Fibroblast of lung (primary cell): Measurements from ENCODE around the gene PECR. TPM values are rescaled to one million over a fixed set of nuclear protein-coding genes. Genes with fewer than 3 reads are reported as not detected.

Experiments
- DNase-seq, 2 donors: peaks; one replicate each; pipeline versions ENCODE4 v3.0.0 to v3.0.0-alpha.2; 2010; ENCODE audit warnings: low read depth in 2 of 2
- H2AFZ ChIP-seq: 2 replicates; pipeline ENCODE4 v1.5.1; 2012; ENCODE audit warnings: low read length, control low read depth, inconsistent platforms
- H3K27ac ChIP-seq: 2 replicates; pipeline ENCODE4 v1.5.1; 2011; ENCODE audit warnings: low read length, control low read depth; ENCODE audit not compliant: insufficient read depth
- H3K27me3 ChIP-seq: 2 replicates; pipeline ENCODE4 v1.5.1; 2011; ENCODE audit warnings: mild to moderate bottlenecking, low read length; ENCODE audit not compliant: control insufficient read depth, insufficient read depth
- H3K36me3 ChIP-seq: 2 replicates; pipeline ENCODE4 v1.5.1; 2011; ENCODE audit warnings: low read length; ENCODE audit not compliant: control insufficient read depth, insufficient read depth
- H3K4me1 ChIP-seq: 2 replicates; pipeline ENCODE4 v1.5.1; 2011; ENCODE audit warnings: low read length; ENCODE audit not compliant: control insufficient read depth, insufficient read depth; ENCODE audit errors: extremely low read depth
- H3K4me2 ChIP-seq: 2 replicates; pipeline ENCODE4 v1.5.1; 2011; ENCODE audit warnings: low read length, control low read depth; ENCODE audit not compliant: insufficient read depth; ENCODE audit errors: extremely low read depth
- H3K4me3 ChIP-seq, 4 experiments: fragments of 200-600 bp in 1 of 4; sonication (generic) in 1 of 4; replicated peaks in 1 of 4; 2 replicates each; pipeline ENCODE4 v1.5.1; 2011 to 2016; ENCODE audit warnings: low read length in 4 of 4, low read depth in 3 of 4, mild to moderate bottlenecking in 3 of 4, control low read depth in 2 of 4, inconsistent platforms in 1 of 4, mixed read lengths in 1 of 4; ENCODE audit not compliant: insufficient read depth in 1 of 4; ENCODE audit errors: control extremely low read depth in 1 of 4
- H3K79me2 ChIP-seq: 2 replicates; pipeline ENCODE4 v1.5.1; 2012; ENCODE audit warnings: mild to moderate bottlenecking, low read length, inconsistent platforms; ENCODE audit not compliant: control insufficient read depth, insufficient read depth
- H3K9ac ChIP-seq: 2 replicates; pipeline ENCODE4 v1.5.1; 2011; ENCODE audit warnings: mild to moderate bottlenecking, low read length, control low read depth; ENCODE audit not compliant: insufficient read depth
- H3K9me3 ChIP-seq: 2 replicates; pipeline ENCODE4 v1.5.1; 2012; ENCODE audit warnings: low read depth, low read length; ENCODE audit not compliant: control insufficient read depth, insufficient read depth
- H4K20me1 ChIP-seq: 2 replicates; pipeline ENCODE4 v1.5.1; 2011; ENCODE audit warnings: low read length; ENCODE audit not compliant: control insufficient read depth, insufficient read depth; ENCODE audit errors: extremely low read depth
- EZH2 ChIP-seq: IDR thresholded peaks from 2 replicates; pipeline ENCODE4 v1.5.1; 2012; ENCODE audit warnings: low read length, control low read depth, mild to moderate bottlenecking; ENCODE audit errors: missing control alignments
- polyA minus RNA-seq: library from RNA; depleted of rRNA, polyadenylated mRNA; stranded (reverse); fragments of >200 nt; gene quantifications from 2 replicates; pipeline ENCODE4 v1.2.3, GENCODE V29; 2011; ENCODE audit warnings: low replicate concordance
- polyA plus RNA-seq, 2 donors: library from polyadenylated mRNA; depleted of rRNA in 1 of 2; stranded (reverse) in 1 of 2; unstranded in 1 of 2; fragments of >200 nt; gene quantifications; 2 replicates each; pipeline ENCODE4 v1.2.1, GENCODE V29; 2011 to 2012; ENCODE audit warnings: missing spikeins in 1 of 2
- total RNA-seq: library from RNA; depleted of rRNA; stranded (reverse); fragments of >200 nt; gene quantifications from 2 replicates; pipeline ENCODE4 v1.2.1, GENCODE V29; 2014
- TF ChIP-seq, protein P1 (sequence below), 2 donors: IDR thresholded peaks in 1 of 2; conservative IDR thresholded peaks in 1 of 2; 1 replicate in 1 of 2; 2 replicates in 1 of 2; pipeline ENCODE4 v1.5.1; 2011 to 2012; ENCODE audit warnings: low read length in 2 of 2, control low read depth in 1 of 2, inconsistent platforms in 1 of 2, low read depth in 1 of 2, mild to moderate bottlenecking in 1 of 2

PECR gene
- total RNA-seq (19.3 and 22.6 TPM in 2 replicates), polyA plus RNA-seq (11.7 and 15.4 TPM in 2 replicates), polyA minus RNA-seq (2.6 and 6.8 TPM in 2 replicates)
- 7.1 and 10.2 TPM in 2 replicates for polyA plus RNA-seq (2012)

DNA sequence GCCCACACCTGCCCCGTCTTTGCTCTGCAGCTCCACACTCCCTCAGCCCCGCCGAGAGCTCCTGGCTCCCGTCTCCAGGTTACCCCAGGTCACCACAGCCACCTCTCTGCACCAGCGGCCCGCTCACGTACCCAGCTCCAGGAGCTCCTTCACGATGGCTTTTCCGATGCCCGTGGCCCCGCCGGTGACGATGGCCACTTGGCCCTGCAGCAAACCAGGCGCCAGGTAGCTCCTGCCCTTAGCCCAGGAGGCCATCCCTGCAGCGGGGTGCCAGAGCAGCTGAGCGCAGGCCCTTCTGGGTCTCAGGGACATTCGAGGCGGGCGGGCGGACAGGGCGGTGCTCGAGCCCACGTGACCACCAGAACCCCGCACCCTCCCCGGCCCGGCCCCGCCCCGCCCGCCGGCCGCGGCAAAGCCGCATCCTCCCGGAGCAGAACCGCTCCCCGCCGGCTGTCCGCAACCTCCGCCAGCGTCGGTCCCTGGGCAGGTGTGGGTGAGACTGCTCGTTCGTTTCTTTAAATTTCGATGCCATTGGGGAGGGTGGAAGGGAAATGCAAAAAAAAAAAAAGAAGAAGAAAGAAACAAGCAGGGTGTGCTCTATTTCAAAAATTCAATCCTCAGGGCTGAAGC lies at the start of gene PECR, which contains the start of gene TMEM169:
Gene PECR, minus strand, starts transcription at position 323 of the 630 bp plus-strand sequence. Its CDS starts 68 bp downstream, at position 255.
Gene TMEM169, plus strand, starts transcription at position 433 of the 630 bp plus-strand sequence. CDS start 14,045 bp downstream, outside the sequence.
- H2AFZ ChIP-seq, result peak within 1 kb of the TSS; percentile 97

DNA sequence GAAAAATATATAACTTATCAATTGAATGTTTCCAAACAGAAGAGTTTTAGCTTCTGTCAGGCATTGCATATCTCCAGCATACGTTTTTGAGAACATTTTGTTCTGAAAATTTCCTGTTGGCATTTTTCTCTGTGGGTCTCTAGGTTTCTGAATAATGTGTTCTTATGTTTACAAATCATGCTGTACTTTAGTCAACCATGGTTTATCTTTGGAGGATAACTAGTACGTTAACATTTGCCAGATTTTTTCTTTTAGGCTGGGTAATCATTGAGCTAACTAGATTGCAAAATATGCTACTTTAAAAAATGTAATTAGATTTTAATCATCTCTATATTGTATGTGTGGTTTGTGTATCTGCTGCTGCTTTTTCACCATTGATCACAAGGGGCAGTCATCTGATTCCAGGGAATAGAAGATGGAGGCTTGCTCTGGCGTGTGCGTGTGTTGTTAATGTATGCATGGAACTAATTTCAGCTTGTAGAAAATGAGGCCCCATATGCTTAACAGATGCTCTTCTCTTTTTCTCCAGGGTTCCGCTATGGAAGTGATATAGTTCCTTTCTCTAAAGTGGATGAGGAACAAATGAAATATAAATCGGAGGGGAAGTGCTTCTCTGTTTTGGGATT lies 48.9 kb upstream of the PECR start:
- Histone ChIP-seq H4K20me1 (no peaks in the 10 kb centered on the region), H3K27ac (no peak overlapping the region), H3K4me3 (no peak overlapping the region), H2AFZ (no peak overlapping the region), H3K27me3 (no peaks in the 10 kb centered on the region), H3K9ac (no peak overlapping the region), H3K4me1 (no peaks in the 10 kb centered on the region), H3K9me3 (no peaks in the 10 kb centered on the region), H3K79me2 (peaks cover 14% of the 10 kb centered on the region), H3K36me3 (peaks cover 21% of the 10 kb centered on the region), H3K4me2 (no peak overlapping the region)
- DNase-seq, result peak in 1 of 2 donors; percentile 79
- TF ChIP-seq, protein P1, sequence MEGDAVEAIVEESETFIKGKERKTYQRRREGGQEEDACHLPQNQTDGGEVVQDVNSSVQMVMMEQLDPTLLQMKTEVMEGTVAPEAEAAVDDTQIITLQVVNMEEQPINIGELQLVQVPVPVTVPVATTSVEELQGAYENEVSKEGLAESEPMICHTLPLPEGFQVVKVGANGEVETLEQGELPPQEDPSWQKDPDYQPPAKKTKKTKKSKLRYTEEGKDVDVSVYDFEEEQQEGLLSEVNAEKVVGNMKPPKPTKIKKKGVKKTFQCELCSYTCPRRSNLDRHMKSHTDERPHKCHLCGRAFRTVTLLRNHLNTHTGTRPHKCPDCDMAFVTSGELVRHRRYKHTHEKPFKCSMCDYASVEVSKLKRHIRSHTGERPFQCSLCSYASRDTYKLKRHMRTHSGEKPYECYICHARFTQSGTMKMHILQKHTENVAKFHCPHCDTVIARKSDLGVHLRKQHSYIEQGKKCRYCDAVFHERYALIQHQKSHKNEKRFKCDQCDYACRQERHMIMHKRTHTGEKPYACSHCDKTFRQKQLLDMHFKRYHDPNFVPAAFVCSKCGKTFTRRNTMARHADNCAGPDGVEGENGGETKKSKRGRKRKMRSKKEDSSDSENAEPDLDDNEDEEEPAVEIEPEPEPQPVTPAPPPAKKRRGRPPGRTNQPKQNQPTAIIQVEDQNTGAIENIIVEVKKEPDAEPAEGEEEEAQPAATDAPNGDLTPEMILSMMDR (conservative IDR thresholded peaks at IDR 0.05 in 1 of 2, IDR thresholded peaks at IDR 0.05 in 1 of 2; ENCODE audit: low read depth in 1 of 2, low read length in 2 of 2), result peak in 1 of 2 donors; percentile 20
- TF ChIP-seq EZH2, result no peak

More for the DNA sequence above, at the start of gene PECR, which contains the start of gene TMEM169:
- Histone ChIP-seq H3K4me2 (peak within 1 kb of the TSS; percentile 97), H3K9ac (peak within 1 kb of the TSS; percentile 60), H3K79me2 (no peaks in the 10 kb centered on the region), H3K27me3 (no peaks in the 10 kb centered on the region), H3K27ac (no peak within 1 kb of the TSS), H3K4me1 (no peaks in the 10 kb centered on the region), H3K9me3 (no peaks in the 10 kb centered on the region), H4K20me1 (no peaks in the 10 kb centered on the region), H3K36me3 (no peaks in the 10 kb centered on the region), H3K4me3 (peak within 1 kb of the TSS; percentile 73 to 89 (median 78))
- no peak for TF ChIP-seq EZH2
- TF ChIP-seq, protein P1 (conservative IDR thresholded peaks at IDR 0.05 in 1 of 2, IDR thresholded peaks at IDR 0.05 in 1 of 2; ENCODE audit: low read depth in 1 of 2, low read length in 2 of 2), result no peak
- DNase-seq, result peak; percentile 45 to 64

DNA sequence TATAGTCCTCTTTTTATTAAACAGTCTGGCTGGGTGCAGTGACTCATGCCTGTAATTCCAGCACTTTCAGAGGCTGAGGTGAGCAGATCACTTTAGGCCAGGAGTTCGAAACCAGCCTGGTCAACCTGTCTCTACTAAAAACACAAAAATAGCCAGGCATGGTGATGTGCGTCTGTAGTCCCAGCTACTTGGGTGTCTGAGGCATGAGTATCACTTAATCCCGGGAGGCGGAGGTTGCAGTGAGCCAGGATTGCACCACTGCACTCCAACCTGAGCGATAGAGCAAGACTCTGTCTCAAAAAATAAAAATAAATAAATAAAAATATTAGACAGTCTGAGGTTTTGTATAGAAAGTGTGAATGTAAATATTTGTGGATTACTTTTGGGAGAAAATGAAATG lies 45.3 kb upstream of the PECR start:
- peaks cover 13% of the 10 kb centered on the region for H3K79me2 ChIP-seq
- H3K4me1 ChIP-seq, result no peaks in the 10 kb centered on the region
- no peak overlapping the region for H3K27ac ChIP-seq
- no peaks in the 10 kb centered on the region for H4K20me1 ChIP-seq
- no peaks in the 10 kb centered on the region for H3K9me3 ChIP-seq
- H3K27me3 ChIP-seq, result no peaks in the 10 kb centered on the region
- no peak overlapping the region for H3K9ac ChIP-seq
- DNase-seq, result no peak
- H2AFZ ChIP-seq, result no peak overlapping the region
- H3K4me3 ChIP-seq, result no peak overlapping the region
- no peak overlapping the region for H3K4me2 ChIP-seq
- peaks cover 9% of the 10 kb centered on the region for H3K36me3 ChIP-seq
- TF ChIP-seq EZH2, result no peak
- TF ChIP-seq, protein P1 (conservative IDR thresholded peaks at IDR 0.05 in 1 of 2, IDR thresholded peaks at IDR 0.05 in 1 of 2; ENCODE audit: low read depth in 1 of 2, low read length in 2 of 2), result no peak
